ENCODE data around the gene PTBP2. TPM values are rescaled to one million over a fixed set of nuclear protein-coding genes. Genes with fewer than 3 reads are reported as not detected.

PTBP2 gene
- total and polyA plus RNA-seq, 9 donors: 14.7 to 43.1 (median 28.0) TPM

DNA sequence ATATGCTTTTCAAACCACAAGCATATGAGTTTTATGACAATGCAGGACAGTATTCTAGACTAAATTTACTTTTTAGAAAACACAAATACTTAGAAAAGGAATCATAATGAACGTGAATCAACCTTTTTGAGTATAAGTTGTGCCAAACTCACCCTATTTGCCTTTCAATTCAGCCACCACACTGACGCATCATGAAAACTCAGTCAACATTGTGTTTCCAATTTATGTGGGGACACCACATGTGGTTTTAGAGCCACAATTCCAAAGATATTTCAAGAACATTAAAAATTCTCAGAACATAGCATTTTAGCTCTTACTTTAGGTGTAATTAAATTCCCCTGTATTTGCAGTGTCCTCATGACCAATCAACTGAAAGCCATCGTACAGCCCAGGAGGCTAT lies 118.8 kb downstream of the PTBP2 start:
- H3K27ac ChIP-seq: no peak overlapping the region
- no peaks in the 10 kb centered on the region for H3K4me1 ChIP-seq (ENCODE audit: insufficient read depth)
- WGBS, 3 donors: 81 to 84% (median 84%) methylated on average over 3 of the region's 3 CpGs
- no peak for DNase-seq
- TF ChIP-seq EP300 (IDR thresholded peaks at IDR 0.05): no peak
- TF ChIP-seq, protein P1, sequence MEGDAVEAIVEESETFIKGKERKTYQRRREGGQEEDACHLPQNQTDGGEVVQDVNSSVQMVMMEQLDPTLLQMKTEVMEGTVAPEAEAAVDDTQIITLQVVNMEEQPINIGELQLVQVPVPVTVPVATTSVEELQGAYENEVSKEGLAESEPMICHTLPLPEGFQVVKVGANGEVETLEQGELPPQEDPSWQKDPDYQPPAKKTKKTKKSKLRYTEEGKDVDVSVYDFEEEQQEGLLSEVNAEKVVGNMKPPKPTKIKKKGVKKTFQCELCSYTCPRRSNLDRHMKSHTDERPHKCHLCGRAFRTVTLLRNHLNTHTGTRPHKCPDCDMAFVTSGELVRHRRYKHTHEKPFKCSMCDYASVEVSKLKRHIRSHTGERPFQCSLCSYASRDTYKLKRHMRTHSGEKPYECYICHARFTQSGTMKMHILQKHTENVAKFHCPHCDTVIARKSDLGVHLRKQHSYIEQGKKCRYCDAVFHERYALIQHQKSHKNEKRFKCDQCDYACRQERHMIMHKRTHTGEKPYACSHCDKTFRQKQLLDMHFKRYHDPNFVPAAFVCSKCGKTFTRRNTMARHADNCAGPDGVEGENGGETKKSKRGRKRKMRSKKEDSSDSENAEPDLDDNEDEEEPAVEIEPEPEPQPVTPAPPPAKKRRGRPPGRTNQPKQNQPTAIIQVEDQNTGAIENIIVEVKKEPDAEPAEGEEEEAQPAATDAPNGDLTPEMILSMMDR (IDR thresholded peaks at IDR 0.05): no peak
- TF ChIP-seq POLR2A (IDR thresholded peaks at IDR 0.05): no peak
- no peaks in the 10 kb centered on the region for H3K36me3 ChIP-seq
- H3K9me3 ChIP-seq: no peaks in the 10 kb centered on the region
- intact Hi-C loops (cut with DNase I): no loop called here
- no peaks in the 10 kb centered on the region for H3K27me3 ChIP-seq
- no peak overlapping the region for H3K4me3 ChIP-seq

DNA sequence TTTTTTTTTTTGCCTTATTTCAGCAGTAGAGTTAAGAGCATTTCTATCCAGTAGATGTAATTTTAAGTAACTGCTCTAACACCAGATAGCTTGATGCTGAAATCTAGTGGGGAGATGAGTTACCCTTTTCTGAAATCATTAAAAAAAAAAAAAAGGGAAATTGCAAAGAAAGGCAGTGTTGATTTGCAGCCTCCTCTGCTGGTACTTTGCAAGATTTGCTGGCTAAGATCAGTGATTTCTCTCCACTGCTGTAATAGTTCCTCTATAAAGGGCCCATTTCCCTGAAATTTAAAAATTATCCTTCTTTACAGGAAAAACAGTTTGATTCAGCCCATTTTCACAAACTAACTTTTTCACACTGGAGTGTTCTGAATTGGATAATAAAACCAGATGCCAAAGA lies 120.6 kb downstream of the PTBP2 start:
- H3K27me3 ChIP-seq: no peaks in the 10 kb centered on the region
- no peak overlapping the region for H3K27ac ChIP-seq
- no peaks in the 10 kb centered on the region for H3K9me3 ChIP-seq
- TF ChIP-seq, protein P1 (IDR thresholded peaks at IDR 0.05): no peak
- intact Hi-C loops (cut with DNase I): no loop called here
- no peak overlapping the region for H3K4me3 ChIP-seq
- DNase-seq: no peak
- no peaks in the 10 kb centered on the region for H3K36me3 ChIP-seq
- no peaks in the 10 kb centered on the region for H3K4me1 ChIP-seq (ENCODE audit: insufficient read depth)

DNA sequence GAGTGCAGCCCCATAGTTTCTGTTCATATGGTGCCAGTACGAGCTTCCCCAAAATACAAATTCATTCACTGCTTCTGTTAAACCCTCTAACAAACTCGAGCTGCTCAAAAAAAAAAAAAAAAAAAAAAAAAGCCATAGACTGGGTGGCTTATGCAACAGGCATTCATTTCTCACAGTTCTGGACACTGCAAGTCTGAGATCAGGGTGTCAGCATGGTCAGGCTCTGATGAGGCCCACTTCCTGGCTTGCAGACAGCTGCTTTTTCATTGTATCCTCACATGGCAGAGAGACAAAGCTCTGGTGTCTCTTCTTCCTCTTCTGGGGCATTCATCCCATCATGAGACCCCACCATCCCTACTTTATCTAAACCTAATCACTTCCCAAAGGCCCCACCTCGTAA lies 121.6 kb downstream of the PTBP2 start:
- TF ChIP-seq POLR2A (IDR thresholded peaks at IDR 0.05) (no peak), EP300 (IDR thresholded peaks at IDR 0.05) (no peak)
- TF ChIP-seq, protein P1 (IDR thresholded peaks at IDR 0.05): no peak
- DNase-seq: no peak
- Histone ChIP-seq H3K9me3 (no peaks in the 10 kb centered on the region), H3K4me3 (no peak overlapping the region), H3K36me3 (no peaks in the 10 kb centered on the region), H3K27me3 (no peaks in the 10 kb centered on the region), H3K4me1 (ENCODE audit: insufficient read depth) (no peaks in the 10 kb centered on the region), H3K27ac (no peak overlapping the region)
- intact Hi-C loops (cut with DNase I): no loop called here
- 82 to 84% (median 84%) methylated on average over 3 of the region's 3 CpGs for WGBS, 3 donors

DNA sequence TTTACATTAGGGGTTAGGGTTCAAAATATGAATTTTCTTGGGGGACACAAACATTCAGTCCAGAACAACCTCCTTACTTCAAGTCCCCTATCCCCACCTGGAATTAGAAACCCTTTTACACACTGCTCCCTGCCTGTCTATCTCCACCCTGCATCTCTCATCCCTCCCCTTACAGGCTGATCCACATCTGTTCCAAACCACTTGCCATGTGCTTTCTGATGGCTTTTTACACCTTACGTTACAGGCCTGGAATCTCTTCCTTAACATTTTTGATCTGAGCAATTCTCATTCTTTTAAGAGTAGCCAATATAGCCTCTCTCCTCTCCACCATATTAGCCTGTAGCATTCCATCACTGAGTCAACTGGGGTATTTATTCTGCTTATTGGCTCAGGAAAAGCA lies 122.0 kb downstream of the PTBP2 start:
- Histone ChIP-seq H3K27ac (no peak overlapping the region), H3K36me3 (no peaks in the 10 kb centered on the region), H3K9me3 (no peaks in the 10 kb centered on the region), H3K4me3 (no peak overlapping the region), H3K4me1 (ENCODE audit: insufficient read depth) (no peaks in the 10 kb centered on the region), H3K27me3 (no peaks in the 10 kb centered on the region)
- intact Hi-C loops (cut with DNase I): no loop called here
- DNase-seq: no peak
- 86 to 92% (median 91%) methylated on average over 1 of the region's 1 CpG for WGBS, 3 donors
- TF ChIP-seq EP300 (IDR thresholded peaks at IDR 0.05) (no peak), POLR2A (IDR thresholded peaks at IDR 0.05) (no peak)
- TF ChIP-seq, protein P1 (IDR thresholded peaks at IDR 0.05): no peak

DNA sequence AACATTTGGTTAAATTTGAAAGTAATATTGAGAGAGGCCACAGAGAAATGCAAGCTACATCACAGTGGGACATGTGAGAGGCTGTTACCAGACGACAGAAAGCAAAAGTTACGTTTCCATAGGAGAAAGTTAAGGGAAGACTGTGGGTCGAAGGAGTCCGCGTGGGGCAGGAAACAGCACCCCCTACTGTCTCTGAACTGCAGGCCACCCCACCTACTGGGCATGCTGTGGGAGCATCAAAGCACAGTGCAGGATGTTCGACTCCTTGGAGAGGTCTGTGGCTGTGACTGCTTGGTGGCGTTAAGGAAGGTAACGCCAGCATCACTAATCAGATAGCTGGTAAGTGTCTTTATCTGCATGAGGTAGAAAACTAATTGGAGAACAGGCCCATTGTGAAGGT lies 123.9 kb downstream of the PTBP2 start:
- Histone ChIP-seq H3K27me3 (no peaks in the 10 kb centered on the region), H3K9me3 (no peaks in the 10 kb centered on the region), H3K27ac (no peak overlapping the region), H3K4me3 (no peak overlapping the region), H3K4me1 (ENCODE audit: insufficient read depth) (no peaks in the 10 kb centered on the region), H3K36me3 (no peaks in the 10 kb centered on the region)
- WGBS, 3 donors: 74 to 82% (median 79%) methylated on average over 8 of the region's 8 CpGs
- TF ChIP-seq POLR2A (IDR thresholded peaks at IDR 0.05): no peak
- no peak for TF ChIP-seq EP300 (IDR thresholded peaks at IDR 0.05)
- TF ChIP-seq, protein P1 (IDR thresholded peaks at IDR 0.05): no peak
- intact Hi-C loops (cut with DNase I): no loop called here
- no peak for DNase-seq
